Upper lobe of right lung (tissue), 1 donor: ENCODE data around the gene SALL3. TPM values are rescaled to one million over a fixed set of nuclear protein-coding genes. Genes with fewer than 3 reads are reported as not detected.

Experiments
- ATAC-seq: fragments of 200-7000 bp; cut with Tn5 transposase; one replicate; pipeline ENCODE4 v1.9.1; 2020; ENCODE audit warnings: mild to moderate bottlenecking, moderate library complexity
- DNase-seq: peaks from one replicate; pipeline ENCODE4 v3.0.0-alpha.2; 2020
- H3K27ac ChIP-seq: fragments of 200-600 bp; one replicate; pipeline ENCODE4 v1.8.0; 2022
- H3K27me3 ChIP-seq: fragments of 200-600 bp; one replicate; pipeline ENCODE4 v1.8.0; 2022; ENCODE audit warnings: mild to moderate bottlenecking
- H3K36me3 ChIP-seq: fragments of 200-600 bp; one replicate; pipeline ENCODE4 v1.8.0; 2022
- H3K4me1 ChIP-seq: fragments of 200-600 bp; one replicate; pipeline ENCODE4 v1.8.0; 2022
- H3K4me3 ChIP-seq: fragments of 200-600 bp; one replicate; pipeline ENCODE4 v1.8.0; 2022; ENCODE audit warnings: mild to moderate bottlenecking
- H3K9me3 ChIP-seq: fragments of 200-600 bp; one replicate; pipeline ENCODE4 v1.8.0; 2022
- intact Hi-C: fragments of 100-400 bp; cut with DNase I; formaldehyde crosslinking; loops from one replicate; pipeline ENCODE4 v1.11.0; 2022
- total RNA-seq: library from RNA; stranded (reverse); fragmentation: NEBNext Ultra II Directional; extraction: Animal tissue kit (Norgen Biotek cat#: 25700); gene quantifications from one replicate; pipeline ENCODE4 v1.2.1, GENCODE V29; 2021
- TF ChIP-seq, protein P1 (sequence below): fragments of 200-600 bp; IDR thresholded peaks from one replicate; pipeline ENCODE4 v1.8.0; 2022; ENCODE audit warnings: antibody characterized with exemption
- donor health status: DM: no; HTN: yes; CAD: no; lungs with severe emphysema.

SALL3 gene
- total RNA-seq, 1 donor from 2014 or later: not detected

DNA sequence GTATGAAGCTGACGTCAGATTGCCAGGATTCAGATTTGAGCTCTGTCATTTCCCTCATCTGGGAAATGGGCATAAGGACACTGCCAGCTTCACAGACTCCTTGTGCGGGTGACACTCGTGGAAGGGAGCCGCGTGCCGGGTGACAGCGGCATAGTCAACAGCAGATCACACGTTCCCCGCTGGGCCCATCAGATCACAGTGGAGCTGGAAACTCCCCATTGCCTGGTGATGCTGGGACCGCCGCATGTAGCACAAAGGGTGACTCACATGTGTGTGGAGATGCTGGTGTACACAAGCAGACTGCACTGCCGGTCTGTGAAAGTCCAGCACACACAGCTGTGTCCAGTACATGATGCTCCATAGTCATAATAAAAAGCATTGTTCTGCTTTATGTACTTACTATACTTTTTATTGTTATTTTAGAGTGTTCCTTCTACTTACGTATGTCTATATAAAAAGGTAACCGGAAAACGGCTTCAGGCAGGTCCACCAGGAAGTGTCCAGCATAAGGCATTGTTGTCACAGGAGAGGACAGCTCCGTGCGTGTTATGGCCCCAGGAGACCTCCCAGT is 31.8 kb downstream of the SALL3 start:
- intact Hi-C loops: no loop called here
- Histone ChIP-seq H3K27ac (no peak overlapping the region), H3K27me3 (peaks cover 9% of the 10 kb centered on the region), H3K36me3 (no peaks in the 10 kb centered on the region), H3K9me3 (no peaks in the 10 kb centered on the region), H3K4me1 (no peaks in the 10 kb centered on the region), H3K4me3 (no peak overlapping the region)
- ATAC-seq: no peak
- no peak for DNase-seq
- TF ChIP-seq, protein P1, sequence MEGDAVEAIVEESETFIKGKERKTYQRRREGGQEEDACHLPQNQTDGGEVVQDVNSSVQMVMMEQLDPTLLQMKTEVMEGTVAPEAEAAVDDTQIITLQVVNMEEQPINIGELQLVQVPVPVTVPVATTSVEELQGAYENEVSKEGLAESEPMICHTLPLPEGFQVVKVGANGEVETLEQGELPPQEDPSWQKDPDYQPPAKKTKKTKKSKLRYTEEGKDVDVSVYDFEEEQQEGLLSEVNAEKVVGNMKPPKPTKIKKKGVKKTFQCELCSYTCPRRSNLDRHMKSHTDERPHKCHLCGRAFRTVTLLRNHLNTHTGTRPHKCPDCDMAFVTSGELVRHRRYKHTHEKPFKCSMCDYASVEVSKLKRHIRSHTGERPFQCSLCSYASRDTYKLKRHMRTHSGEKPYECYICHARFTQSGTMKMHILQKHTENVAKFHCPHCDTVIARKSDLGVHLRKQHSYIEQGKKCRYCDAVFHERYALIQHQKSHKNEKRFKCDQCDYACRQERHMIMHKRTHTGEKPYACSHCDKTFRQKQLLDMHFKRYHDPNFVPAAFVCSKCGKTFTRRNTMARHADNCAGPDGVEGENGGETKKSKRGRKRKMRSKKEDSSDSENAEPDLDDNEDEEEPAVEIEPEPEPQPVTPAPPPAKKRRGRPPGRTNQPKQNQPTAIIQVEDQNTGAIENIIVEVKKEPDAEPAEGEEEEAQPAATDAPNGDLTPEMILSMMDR: no peak

DNA sequence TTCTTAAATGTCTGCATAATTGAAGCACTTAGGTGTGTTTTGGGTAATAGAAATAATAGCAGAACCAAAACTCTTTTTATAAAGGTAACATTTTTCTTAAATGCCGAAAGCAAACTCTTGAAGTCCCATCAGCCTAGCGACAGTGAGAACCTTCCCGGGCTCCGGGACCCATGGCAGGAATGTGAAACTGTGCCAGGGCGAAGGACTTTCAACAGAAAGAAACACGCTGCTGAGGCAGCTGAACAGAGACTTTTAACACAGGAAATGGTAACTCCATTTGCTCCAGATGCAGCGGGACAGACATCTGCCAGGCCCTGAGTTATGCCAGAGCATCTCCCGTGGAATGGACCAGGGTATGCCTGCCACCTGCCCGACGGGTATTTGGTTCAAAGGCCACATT is 34.3 kb downstream of the SALL3 start:
- intact Hi-C loops: no loop called here
- no peaks in the 10 kb centered on the region for H3K4me1 ChIP-seq
- no peaks in the 10 kb centered on the region for H3K9me3 ChIP-seq
- DNase-seq (no peak), ATAC-seq (no peak)
- peaks cover 7% of the 10 kb centered on the region for H3K27me3 ChIP-seq
- H3K4me3 ChIP-seq: no peak overlapping the region
- H3K27ac ChIP-seq: no peak overlapping the region
- H3K36me3 ChIP-seq: no peaks in the 10 kb centered on the region
- TF ChIP-seq, protein P1: no peak

- no peak overlapping the region for H3K27ac ChIP-seq
- ATAC-seq: no peak
- H3K4me3 ChIP-seq: no peak overlapping the region
- DNase-seq: no peak
- TF ChIP-seq, protein P1: no peak
- H3K4me1 ChIP-seq: no peaks in the 10 kb centered on the region
- peaks cover 7% of the 10 kb centered on the region for H3K27me3 ChIP-seq
- no peaks in the 10 kb centered on the region for H3K9me3 ChIP-seq
- intact Hi-C loops: no loop called here
- no peaks in the 10 kb centered on the region for H3K36me3 ChIP-seq
Measured at GRCh38 chr18:79018911-79019310, 39.3 kb downstream of the SALL3 start.

DNA sequence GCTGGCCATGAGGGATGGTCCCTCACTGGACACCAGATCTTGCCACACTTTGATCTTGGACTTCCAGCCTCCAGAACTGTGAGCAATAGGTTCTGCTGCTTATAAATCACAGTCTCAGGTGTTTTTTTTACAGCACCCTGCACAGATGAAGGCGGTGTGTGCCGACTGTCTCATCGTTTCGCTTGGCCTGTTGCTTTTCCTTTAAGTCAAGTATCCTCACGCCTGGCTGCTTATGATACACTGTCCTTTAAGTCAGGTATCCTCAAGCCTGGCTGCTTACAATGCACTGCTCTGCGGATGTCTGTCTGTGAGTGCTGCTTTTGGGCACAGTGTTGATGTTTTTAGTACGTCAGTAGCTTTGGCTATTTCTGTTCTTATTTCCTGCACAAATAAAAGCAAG is 40.3 kb downstream of the SALL3 start:
- Histone ChIP-seq H3K36me3 (no peaks in the 10 kb centered on the region), H3K27me3 (peaks cover 7% of the 10 kb centered on the region), H3K27ac (no peak overlapping the region), H3K4me3 (no peak overlapping the region), H3K4me1 (no peaks in the 10 kb centered on the region), H3K9me3 (no peaks in the 10 kb centered on the region)
- intact Hi-C loops: no loop called here
- DNase-seq (no peak), ATAC-seq (no peak)
- TF ChIP-seq, protein P1: no peak

DNA sequence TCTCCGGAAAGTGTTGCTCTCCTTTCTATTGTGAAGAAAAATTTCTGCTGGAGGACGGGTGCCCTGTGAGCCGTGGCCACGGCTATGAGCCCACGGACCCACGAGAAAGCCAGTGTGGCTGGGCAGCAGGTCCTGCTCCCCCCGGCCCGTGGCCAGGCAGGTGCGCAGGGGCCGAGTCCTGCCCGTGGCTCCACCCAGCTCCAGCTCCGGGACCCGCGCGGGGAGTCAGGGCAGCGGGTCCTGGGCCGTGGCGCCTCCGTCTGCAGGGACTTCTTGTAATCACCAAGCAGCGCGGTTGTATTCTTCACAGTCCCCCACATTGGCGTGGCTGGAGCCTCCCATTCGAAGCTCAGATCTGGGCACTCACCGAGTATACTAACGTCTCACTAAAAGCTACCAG is 43.0 kb downstream of the SALL3 start:
- DNase-seq (no peak), ATAC-seq (no peak)
- H3K36me3 ChIP-seq: no peaks in the 10 kb centered on the region
- H3K27me3 ChIP-seq: peaks cover 4% of the 10 kb centered on the region
- intact Hi-C loops: no loop called here
- no peaks in the 10 kb centered on the region for H3K9me3 ChIP-seq
- TF ChIP-seq, protein P1: no peak
- no peaks in the 10 kb centered on the region for H3K4me1 ChIP-seq
- no peak overlapping the region for H3K4me3 ChIP-seq
- no peak overlapping the region for H3K27ac ChIP-seq

DNA sequence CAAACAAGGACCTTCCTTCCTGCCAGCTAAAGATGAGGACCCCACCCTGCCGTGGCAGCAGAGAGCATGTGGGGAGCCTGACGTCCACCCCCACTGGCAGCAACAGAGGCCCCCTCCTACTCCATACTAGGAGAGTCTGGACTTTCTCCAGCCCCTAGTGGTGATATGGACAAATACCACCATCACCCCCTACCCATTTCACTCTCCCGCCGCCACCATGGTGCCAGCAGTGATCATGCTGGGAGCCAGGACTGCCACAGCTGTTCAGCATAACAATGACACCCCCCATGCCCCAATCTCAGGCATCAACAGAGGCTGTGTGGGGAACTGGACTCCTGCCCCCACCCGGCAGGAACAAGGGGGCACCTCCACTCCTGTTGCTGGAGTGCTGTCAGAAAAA is 46.9 kb downstream of the SALL3 start:
- ATAC-seq (no peak), DNase-seq (no peak)
- intact Hi-C loops: no loop called here
- Histone ChIP-seq H3K36me3 (no peaks in the 10 kb centered on the region), H3K4me3 (no peak overlapping the region), H3K9me3 (no peaks in the 10 kb centered on the region), H3K27me3 (no peaks in the 10 kb centered on the region), H3K27ac (no peak overlapping the region), H3K4me1 (no peaks in the 10 kb centered on the region)
- TF ChIP-seq, protein P1: no peak
